Chondrocyte (in vitro differentiated cells): ENCODE measurements around the gene NME4. TPM values are rescaled to one million over a fixed set of nuclear protein-coding genes. Genes with fewer than 3 reads are reported as not detected.
"Not testable (repeated sequence)": the region's sequence is repeated elsewhere in the genome, so short reads cannot be mapped to it uniquely, and the experiment has no call there.

Source experiments
- DNase-seq: peaks from one replicate; pipeline ENCODE4 v3.0.0; 2021; ENCODE audit warnings: mixed read lengths, low spot score
- H3K27ac Mint-ChIP-seq: one replicate; pipeline ENCODE4 v1.8.0; 2021; ENCODE audit warnings: mild to moderate bottlenecking, moderate library complexity, mixed read lengths; ENCODE audit not compliant: unreplicated experiment
- H3K27me3 Mint-ChIP-seq: 2 replicates; pipeline ENCODE4 v1.8.0; 2021; ENCODE audit warnings: low read depth, mixed read lengths
- H3K36me3 Mint-ChIP-seq: 2 replicates; pipeline ENCODE4 v1.8.0; 2021; ENCODE audit warnings: low read depth, mixed read lengths
- H3K4me1 Mint-ChIP-seq: 2 replicates; pipeline ENCODE4 v1.8.0; 2021; ENCODE audit warnings: low read depth, mild to moderate bottlenecking, mixed read lengths
- H3K4me3 Mint-ChIP-seq: one replicate; pipeline ENCODE4 v1.8.0; 2021; ENCODE audit warnings: mild to moderate bottlenecking, moderate library complexity, mixed read lengths; ENCODE audit not compliant: unreplicated experiment
- H3K9me3 Mint-ChIP-seq: 2 replicates; pipeline ENCODE4 v1.8.0; 2021; ENCODE audit warnings: low read depth, mixed read lengths
- CTCF ChIP-seq: fragments of 200-600 bp; sonication (generic); IDR thresholded peaks from 2 replicates; pipeline ENCODE4 v1.5.0; 2021; ENCODE audit warnings: antibody characterized with exemption, mild to moderate bottlenecking, moderate library complexity
- total RNA-seq: library from RNA; stranded (reverse); gene quantifications from 3 replicates; pipeline ENCODE4 v1.2.1, GENCODE V29; 2021

NME4 gene
- total RNA-seq, 1 donor from 2014 or later: 231 TPM

- peak within 1 kb of the TSS; percentile 66 for H3K27ac Mint-ChIP-seq
- peaks cover 27% of the 10 kb centered on the region for H3K4me1 Mint-ChIP-seq
- H3K27me3 Mint-ChIP-seq: no peaks in the 10 kb centered on the region
- peaks cover under 1% of the 10 kb centered on the region for H3K36me3 Mint-ChIP-seq
- no peak for TF ChIP-seq CTCF
- H3K4me3 Mint-ChIP-seq: peak within 1 kb of the TSS; percentile 77
- no peaks in the 10 kb centered on the region for H3K9me3 Mint-ChIP-seq
- DNase-seq: no peak
Measured at GRCh38 chr16:381789-382717, 14.9 kb upstream of the NME4 start, which contains the start of gene PGAP6. Gene PGAP6, minus strand, starts transcription at chr16:381978. Its CDS starts 157 bp downstream, at chr16:381821.

GRCh38 chr16:383326-384051 is 13.5 kb upstream of the NME4 start:
- Mint-ChIP-seq H3K27ac (no peak overlapping the region), H3K4me1 (peaks cover 36% of the 10 kb centered on the region), H3K36me3 (no peaks in the 10 kb centered on the region), H3K27me3 (no peaks in the 10 kb centered on the region), H3K4me3 (peak overlapping the region; percentile 77), H3K9me3 (no peaks in the 10 kb centered on the region)
- no peak for DNase-seq
- no peak for TF ChIP-seq CTCF

- Mint-ChIP-seq H3K27me3 (no peaks in the 10 kb centered on the region), H3K27ac (peak overlapping the region; percentile 65), H3K4me3 (peak overlapping the region; percentile 35)
Measured at GRCh38 chr16:386641-387156, 10.3 kb upstream of the NME4 start.

GRCh38 chr16:387761-388666 is 9.0 kb upstream of the NME4 start:
- H3K4me3 Mint-ChIP-seq: peak overlapping the region; percentile 16
- H3K27ac Mint-ChIP-seq: peak overlapping the region; percentile 71

More at GRCh38 chr16:386641-387156, 10.3 kb upstream of the NME4 start:
- Mint-ChIP-seq H3K4me1 (peaks cover 30% of the 10 kb centered on the region), H3K36me3 (no peaks in the 10 kb centered on the region), H3K9me3 (no peaks in the 10 kb centered on the region)
- DNase-seq: no peak
- peak; percentile 60 for TF ChIP-seq CTCF

GRCh38 chr16:389352-389751 is 7.6 kb upstream of the NME4 start:
- TF ChIP-seq CTCF: no peak
- Mint-ChIP-seq H3K9me3 (peaks cover 3% of the 10 kb centered on the region), H3K27me3 (no peaks in the 10 kb centered on the region), H3K4me1 (peaks cover 16% of the 10 kb centered on the region), H3K4me3 (no peak overlapping the region), H3K36me3 (no peaks in the 10 kb centered on the region), H3K27ac (no peak overlapping the region)
- DNase-seq: no peak

More at GRCh38 chr16:387761-388666, 9.0 kb upstream of the NME4 start:
- H3K9me3 Mint-ChIP-seq, H3K36me3 Mint-ChIP-seq, H3K27me3 Mint-ChIP-seq, DNase-seq: not testable (repeated sequence)
- H3K4me1 Mint-ChIP-seq: peaks cover 23% of the 10 kb centered on the region
